Endodermal cell (in vitro differentiated cells): ENCODE results near the gene DPYSL3. TPM values are rescaled to one million over a fixed set of nuclear protein-coding genes. Genes with fewer than 3 reads are reported as not detected.
"Not testable (repeated sequence)": the region's sequence is repeated elsewhere in the genome, so short reads cannot be mapped to it uniquely, and the experiment has no call there.

Experiments used
- DNase-seq: peaks from one replicate; pipeline ENCODE4 v3.0.0-alpha.2; 2017
- H3K27ac ChIP-seq: 2 replicates; pipeline ENCODE4 v1.5.1; 2013; ENCODE audit warnings: mild to moderate bottlenecking, low read depth, low read length, moderate library complexity
- H3K27me3 ChIP-seq: 2 replicates; pipeline ENCODE4 v1.6.1; 2013; ENCODE audit warnings: mild to moderate bottlenecking, low read length, moderate library complexity; ENCODE audit not compliant: insufficient read depth, control insufficient read depth, poor library complexity, severe bottlenecking
- H3K36me3 ChIP-seq: 2 replicates; pipeline ENCODE4 v1.7.0; 2013; ENCODE audit warnings: mild to moderate bottlenecking, low read length, moderate library complexity; ENCODE audit not compliant: control insufficient read depth, insufficient read depth
- H3K4me1 ChIP-seq: one replicate; pipeline ENCODE4 v1.7.0; 2013; ENCODE audit warnings: low read length; ENCODE audit not compliant: control insufficient read depth, insufficient read depth
- H3K4me3 ChIP-seq: 2 replicates; pipeline ENCODE4 v1.5.1; 2013; ENCODE audit warnings: mild to moderate bottlenecking, low read length, moderate library complexity
- H3K9ac ChIP-seq: 2 replicates; pipeline ENCODE4 v1.6.1; 2013; ENCODE audit warnings: mild to moderate bottlenecking, low read length, moderate library complexity; ENCODE audit not compliant: poor library complexity, severe bottlenecking; ENCODE audit errors: extremely low read depth
- H3K9me3 ChIP-seq: 2 replicates; pipeline ENCODE4 v1.6.1; 2013; ENCODE audit warnings: mild to moderate bottlenecking, low read length, moderate library complexity; ENCODE audit not compliant: control insufficient read depth
- H3K27ac Mint-ChIP-seq: 2 replicates; pipeline ENCODE4 v1.8.0; 2020; ENCODE audit warnings: mixed read lengths
- H3K27me3 Mint-ChIP-seq: 2 replicates; pipeline ENCODE4 v1.8.0; 2021; ENCODE audit warnings: mild to moderate bottlenecking, mixed read lengths; ENCODE audit not compliant: insufficient read depth
- H3K36me3 Mint-ChIP-seq: 2 replicates; pipeline ENCODE4 v1.8.0; 2020; ENCODE audit warnings: low read depth, mixed read lengths
- H3K4me1 Mint-ChIP-seq: 2 replicates; pipeline ENCODE4 v1.8.0; 2020; ENCODE audit warnings: mixed read lengths
- H3K4me3 Mint-ChIP-seq: 2 replicates; pipeline ENCODE4 v1.8.0; 2020; ENCODE audit warnings: mild to moderate bottlenecking, moderate library complexity, mixed read lengths
- H3K9me3 Mint-ChIP-seq: 2 replicates; pipeline ENCODE4 v1.8.0; 2020; ENCODE audit warnings: mild to moderate bottlenecking, mixed read lengths
- WGBS, 2 experiments: methylation state at CpG; one replicate each; pipeline versions ENCODE4 v1.1.5 to v1.1.7; 2013; ENCODE audit warnings: missing lambda C conversion rate in 2 of 2, mixed read lengths in 1 of 2; ENCODE audit not compliant: insufficient coverage in 1 of 2, insufficient read length in 1 of 2; 5-methylcytosine and 5-hydroxymethylcytosine counted together
- total RNA-seq, 2 donors: library from RNA; stranded (reverse); fragmentation: NEBNext Ultra II Directional in 1 of 2; extraction: Animal tissue kit (Norgen Biotek cat#: 25700) in 1 of 2; gene quantifications; 2 replicates in 1 of 2; 3 replicates in 1 of 2; pipeline ENCODE4 v1.2.1, GENCODE V29; 2021
- TF ChIP-seq, protein P1 (sequence below): fragments of 200-600 bp; sonication (generic); conservative IDR thresholded peaks from 2 replicates; pipeline ENCODE4 v1.5.0; 2021; ENCODE audit warnings: antibody characterized with exemption, mild to moderate bottlenecking

Gene DPYSL3
- total RNA-seq, 2 donors from 2014 or later, result 76.3 to 98.6 TPM

DNA sequence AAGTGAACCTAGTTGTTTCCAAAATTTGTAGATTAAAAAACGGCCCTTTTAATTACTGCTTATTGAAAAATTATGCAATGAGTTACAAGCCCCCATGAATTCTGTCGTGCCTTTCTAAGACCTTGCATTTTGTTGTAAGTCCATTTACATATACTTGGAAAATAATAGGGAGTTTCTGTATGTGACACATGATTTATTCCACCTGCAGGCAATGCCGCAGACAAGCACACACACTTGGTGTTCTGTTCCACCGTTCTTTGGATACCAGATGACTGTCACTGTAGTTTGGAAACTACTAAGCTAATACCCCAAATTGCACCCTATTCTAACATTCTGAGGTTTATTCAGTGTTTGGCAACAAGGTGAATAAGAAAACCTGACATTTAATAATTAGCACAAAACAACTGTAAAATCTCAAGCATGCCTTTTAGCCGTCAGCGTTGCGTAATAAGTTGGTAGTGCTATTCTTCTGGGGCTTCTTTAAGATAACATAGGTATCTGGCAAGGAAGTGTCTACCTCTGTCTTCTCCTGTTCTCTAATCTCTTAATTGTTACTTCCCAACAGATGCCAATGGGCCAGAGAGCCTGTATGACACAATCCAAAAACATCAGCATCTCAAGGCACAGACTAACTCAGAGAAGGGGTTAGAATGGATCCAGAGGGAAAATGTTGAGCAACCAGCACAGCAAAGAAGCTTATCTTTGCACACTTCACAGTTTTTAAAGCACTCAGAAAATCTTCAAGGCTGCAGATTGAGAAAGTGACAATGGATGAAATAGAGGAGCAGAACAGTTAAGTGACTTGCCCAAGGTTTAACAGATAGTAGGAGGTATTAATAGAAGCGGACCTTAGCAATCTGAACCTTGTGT is 48.2 kb upstream of the DPYSL3 start:
- Histone ChIP-seq H3K9me3 (no peaks in the 10 kb centered on the region), H3K4me1 (no peaks in the 10 kb centered on the region), H3K36me3 (no peaks in the 10 kb centered on the region), H3K27me3 (no peaks in the 10 kb centered on the region), H3K27ac (no peak overlapping the region), H3K4me3 (no peak overlapping the region), H3K9ac (no peak overlapping the region)
- DNase-seq, result no peak
- peaks cover 11% of the 10 kb centered on the region for H3K4me1 Mint-ChIP-seq
- H3K27ac Mint-ChIP-seq, result no peak overlapping the region
- whole genome bisulfite sequencing, 2 experiments, result 82 to 88% methylated on average over 3 to 7 of the region's 8 CpGs
- TF ChIP-seq, protein P1, sequence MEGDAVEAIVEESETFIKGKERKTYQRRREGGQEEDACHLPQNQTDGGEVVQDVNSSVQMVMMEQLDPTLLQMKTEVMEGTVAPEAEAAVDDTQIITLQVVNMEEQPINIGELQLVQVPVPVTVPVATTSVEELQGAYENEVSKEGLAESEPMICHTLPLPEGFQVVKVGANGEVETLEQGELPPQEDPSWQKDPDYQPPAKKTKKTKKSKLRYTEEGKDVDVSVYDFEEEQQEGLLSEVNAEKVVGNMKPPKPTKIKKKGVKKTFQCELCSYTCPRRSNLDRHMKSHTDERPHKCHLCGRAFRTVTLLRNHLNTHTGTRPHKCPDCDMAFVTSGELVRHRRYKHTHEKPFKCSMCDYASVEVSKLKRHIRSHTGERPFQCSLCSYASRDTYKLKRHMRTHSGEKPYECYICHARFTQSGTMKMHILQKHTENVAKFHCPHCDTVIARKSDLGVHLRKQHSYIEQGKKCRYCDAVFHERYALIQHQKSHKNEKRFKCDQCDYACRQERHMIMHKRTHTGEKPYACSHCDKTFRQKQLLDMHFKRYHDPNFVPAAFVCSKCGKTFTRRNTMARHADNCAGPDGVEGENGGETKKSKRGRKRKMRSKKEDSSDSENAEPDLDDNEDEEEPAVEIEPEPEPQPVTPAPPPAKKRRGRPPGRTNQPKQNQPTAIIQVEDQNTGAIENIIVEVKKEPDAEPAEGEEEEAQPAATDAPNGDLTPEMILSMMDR, result no peak
- no peaks in the 10 kb centered on the region for H3K36me3 Mint-ChIP-seq
- no peak overlapping the region for H3K4me3 Mint-ChIP-seq
- no peaks in the 10 kb centered on the region for H3K9me3 Mint-ChIP-seq
- H3K27me3 Mint-ChIP-seq, result no peaks in the 10 kb centered on the region

DNA sequence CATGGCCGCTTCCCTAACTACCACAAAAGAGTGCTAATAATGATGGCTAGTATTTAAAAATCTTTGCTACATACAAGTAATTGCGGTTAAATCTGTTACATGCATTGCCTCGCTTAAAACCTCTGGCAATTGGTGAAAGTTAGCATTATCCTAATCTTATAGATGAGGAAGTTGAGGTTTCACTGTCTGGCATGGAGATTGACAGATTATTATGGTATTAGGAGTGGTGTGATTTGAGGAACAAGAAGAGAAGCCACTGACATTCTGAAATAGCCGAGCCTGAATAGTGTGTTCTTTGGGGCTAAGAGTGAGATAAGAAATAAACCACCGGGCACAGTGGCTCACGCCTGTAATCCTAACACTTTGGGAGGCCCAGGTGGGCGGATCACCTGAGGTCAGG is 45.3 kb upstream of the DPYSL3 start:
- H3K27me3 Mint-ChIP-seq, result no peaks in the 10 kb centered on the region
- no peak overlapping the region for H3K27ac Mint-ChIP-seq
- Histone ChIP-seq H3K27ac (no peak overlapping the region), H3K4me3 (no peak overlapping the region), H3K9ac (no peak overlapping the region), H3K4me1 (no peaks in the 10 kb centered on the region), H3K27me3 (no peaks in the 10 kb centered on the region), H3K36me3 (no peaks in the 10 kb centered on the region), H3K9me3 (peaks cover 3% of the 10 kb centered on the region)
- WGBS, 2 experiments, result 87 to 93% methylated on average over 7 of the region's 7 CpGs
- no peaks in the 10 kb centered on the region for H3K9me3 Mint-ChIP-seq
- TF ChIP-seq, protein P1, result no peak
- H3K4me3 Mint-ChIP-seq, result no peak overlapping the region
- H3K4me1 Mint-ChIP-seq, result peaks cover 6% of the 10 kb centered on the region
- DNase-seq, result no peak
- H3K36me3 Mint-ChIP-seq, result no peaks in the 10 kb centered on the region

DNA sequence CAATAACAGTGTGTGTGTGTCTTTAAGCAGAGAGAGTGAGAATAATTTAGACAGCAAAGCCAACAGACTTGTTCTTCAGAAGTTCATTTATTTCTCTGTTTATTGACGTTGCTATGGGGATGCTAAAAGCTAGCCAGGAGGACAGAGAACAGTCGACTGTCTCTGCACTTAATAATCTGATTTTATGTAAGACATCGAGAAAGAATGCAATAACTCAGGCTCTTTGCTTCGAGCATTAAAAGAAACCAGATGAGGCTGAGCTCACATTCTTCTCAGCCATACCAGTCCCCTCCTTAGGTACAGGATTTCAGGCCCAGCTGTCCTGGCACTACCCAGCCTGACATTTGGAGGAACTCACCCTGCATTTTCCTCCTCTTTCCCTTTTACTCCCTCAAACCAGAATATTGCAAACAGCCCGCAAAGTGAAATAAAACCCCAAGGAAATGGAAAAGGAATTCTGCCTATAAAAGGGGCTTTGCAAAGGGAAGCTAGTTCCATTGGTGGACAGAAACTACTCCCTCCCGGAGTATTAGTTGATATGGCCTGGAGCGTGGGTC is 44.5 kb upstream of the DPYSL3 start:
- H3K27ac Mint-ChIP-seq, result no peak overlapping the region

DNA sequence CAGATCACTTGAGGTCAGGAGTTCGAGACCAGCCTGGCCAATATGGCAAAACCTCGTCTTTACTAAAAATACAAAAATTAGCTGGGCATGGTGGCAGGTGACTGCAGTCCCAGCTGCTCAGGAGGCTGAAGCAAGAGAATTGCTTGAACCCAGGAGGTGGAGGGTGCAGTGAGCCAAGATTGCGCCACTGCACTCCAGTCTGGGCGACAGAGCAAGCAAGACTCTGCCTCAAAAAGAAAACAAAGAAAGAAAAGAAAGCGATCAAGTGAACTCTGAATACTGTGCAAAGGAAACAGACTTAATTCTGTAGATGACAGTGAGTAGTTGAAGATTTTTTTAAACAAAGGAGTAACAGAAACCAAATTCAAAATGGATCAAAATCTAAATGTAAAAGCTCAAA is 43.9 kb upstream of the DPYSL3 start:
- not testable (repeated sequence) for H3K27ac Mint-ChIP-seq, H3K36me3 Mint-ChIP-seq, H3K27me3 ChIP-seq, H3K27me3 Mint-ChIP-seq, H3K4me1 ChIP-seq, H3K4me3 Mint-ChIP-seq, H3K9ac ChIP-seq, H3K4me3 ChIP-seq, H3K9me3 Mint-ChIP-seq, DNase-seq, H3K36me3 ChIP-seq, H3K4me1 Mint-ChIP-seq
- Histone ChIP-seq H3K9me3 (peaks cover 11% of the 10 kb centered on the region), H3K27ac (peak overlapping the region; percentile 3)
- 90 to 96% methylated on average over 4 to 5 of the region's 5 CpGs for WGBS, 2 experiments

More for the DNA sequence above, 44.5 kb upstream of the DPYSL3 start:
- DNase-seq, result no peak
- Histone ChIP-seq H3K4me1 (no peaks in the 10 kb centered on the region), H3K27ac (peak overlapping the region; percentile 3), H3K9me3 (peaks cover 11% of the 10 kb centered on the region), H3K27me3 (no peaks in the 10 kb centered on the region), H3K4me3 (no peak overlapping the region), H3K36me3 (no peaks in the 10 kb centered on the region), H3K9ac (no peak overlapping the region)
- Mint-ChIP-seq H3K9me3 (peaks cover 2% of the 10 kb centered on the region), H3K4me1 (peaks cover 6% of the 10 kb centered on the region), H3K27me3 (no peaks in the 10 kb centered on the region), H3K4me3 (no peak overlapping the region), H3K36me3 (no peaks in the 10 kb centered on the region)
- TF ChIP-seq, protein P1, result no peak
- 86 to 92% methylated on average over 5 to 7 of the region's 7 CpGs for WGBS, 2 experiments
